CD4-positive, alpha-beta T cell treated with Interleukin-17A for 1 hour (primary cell): ENCODE data around the gene STAT2.
"Not testable (repeated sequence)": the region's sequence is repeated elsewhere in the genome, so short reads cannot be mapped to it uniquely, and the experiment has no call there.

Experiments used
- DNase-seq: peaks from one replicate; pipeline ENCODE4 v3.0.0-alpha.2; 2020

STAT2 gene

DNA sequence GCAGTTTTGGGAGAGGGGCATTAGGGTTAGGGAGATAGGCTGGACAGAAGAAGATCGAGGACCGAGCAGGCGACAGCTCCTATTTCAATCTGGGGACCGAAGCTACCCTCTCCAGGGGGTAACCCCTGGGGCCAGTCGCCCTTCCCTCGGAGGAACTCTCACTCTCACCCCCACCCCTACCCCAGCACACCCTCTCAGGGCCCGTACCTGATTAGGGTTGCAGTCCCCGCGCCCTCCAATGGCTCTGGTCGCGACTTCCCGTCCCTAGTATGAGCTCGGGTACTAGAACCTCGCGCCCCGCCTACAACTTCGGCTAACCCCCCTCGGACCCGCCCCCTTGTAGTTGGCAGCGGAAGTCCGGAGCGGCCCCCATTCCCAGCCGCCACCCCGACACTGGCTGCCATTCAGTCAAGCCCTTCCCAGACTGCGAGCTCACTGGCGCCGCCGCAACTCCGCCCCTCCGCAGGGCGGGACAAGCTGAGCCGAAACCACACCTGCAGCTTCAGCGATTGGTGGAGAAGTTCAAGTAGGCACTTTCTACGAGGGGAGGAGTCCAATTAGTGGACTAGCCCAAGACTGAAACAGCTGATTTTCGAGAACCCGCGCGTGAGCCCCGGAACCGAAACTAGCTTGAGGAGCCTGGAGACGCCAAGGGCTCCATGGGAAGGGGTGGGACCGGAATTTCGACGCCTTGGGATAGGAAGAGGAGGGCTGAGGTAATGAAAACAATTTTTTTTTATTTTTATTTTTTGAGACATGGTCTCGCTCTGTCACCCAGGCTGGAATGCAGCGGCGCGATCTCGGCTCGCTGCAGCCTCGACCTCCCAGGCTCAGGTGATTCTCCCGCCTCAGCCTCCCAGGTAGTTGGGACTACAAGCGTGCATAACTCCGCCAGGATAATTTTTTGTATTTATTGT, at the start of gene STAT2:
STAT2 (minus strand) TSS at position 257 of the 917 bp plus-strand sequence. CDS start 3,536 bp downstream, outside the sequence.
- DNase-seq, result peak; percentile 100

DNA sequence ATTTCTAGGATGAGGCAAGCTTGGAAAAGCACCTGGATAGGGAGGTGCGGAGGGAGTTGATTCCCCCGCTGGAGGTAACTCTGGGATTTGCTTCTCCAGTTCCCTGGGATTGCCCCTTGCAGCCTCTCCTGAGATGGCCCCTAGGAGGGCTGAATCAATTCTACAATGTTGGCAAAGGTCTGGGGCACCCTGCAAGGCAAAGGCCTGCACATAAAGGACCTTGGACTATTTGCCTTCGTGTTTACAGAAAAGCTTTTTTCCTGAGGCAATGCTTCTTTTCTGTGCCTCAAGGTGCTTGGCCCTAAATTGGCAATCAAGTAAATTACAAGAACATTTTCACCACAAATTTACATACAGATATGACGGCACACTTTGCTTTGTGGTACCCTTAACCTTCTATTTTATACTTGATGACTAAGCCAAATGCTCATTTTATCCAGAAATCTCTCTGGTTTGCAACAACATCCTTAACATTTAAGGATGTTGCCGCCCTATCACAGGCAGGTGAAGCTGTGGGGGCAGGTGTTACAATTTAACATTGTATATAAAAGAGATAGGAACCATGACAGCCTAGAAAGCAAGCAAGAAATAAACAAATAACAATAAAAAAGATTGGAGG, 49.0 kb upstream of the STAT2 start:
- DNase-seq, result no peak

GRCh38 chr12:56404227-56404626, 44.3 kb upstream of the STAT2 start:
- not testable (repeated sequence) for DNase-seq

- not testable (repeated sequence) for DNase-seq
These were observed 41.7 kb upstream of the STAT2 start for GRCh38 chr12:56401612-56402011.

GRCh38 chr12:56401125-56401524, 41.2 kb upstream of the STAT2 start:
- not testable (repeated sequence) for DNase-seq

GRCh38 chr12:56399466-56399865, 39.6 kb upstream of the STAT2 start:
- not testable (repeated sequence) for DNase-seq

- DNase-seq, result no peak
These were observed 38.4 kb upstream of the STAT2 start for GRCh38 chr12:56398324-56398723.

GRCh38 chr12:56392331-56392730, 32.4 kb upstream of the STAT2 start:
- no peak for DNase-seq

GRCh38 chr12:56391721-56392120, 31.8 kb upstream of the STAT2 start:
- DNase-seq, result no peak

DNA sequence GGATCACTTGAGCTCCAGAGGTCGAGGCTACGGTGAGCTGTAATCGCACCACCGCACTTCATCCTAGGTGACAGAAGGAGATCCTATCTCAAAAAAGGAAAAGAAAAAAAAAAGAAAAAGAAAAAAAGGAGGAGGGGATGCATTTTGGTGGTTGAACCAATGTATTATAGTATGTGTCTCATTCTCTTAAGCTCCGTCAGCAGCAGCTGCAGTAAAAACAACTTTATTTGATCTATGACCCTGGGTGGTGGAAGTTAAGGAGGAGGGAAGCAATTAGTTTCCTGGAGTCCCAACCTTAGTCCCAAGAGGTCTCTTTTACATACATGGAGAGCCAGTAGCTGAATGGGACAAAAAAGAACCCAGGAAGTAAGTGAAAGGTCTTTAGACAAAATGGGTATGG, 29.5 kb upstream of the STAT2 start:
- DNase-seq, result no peak

DNA sequence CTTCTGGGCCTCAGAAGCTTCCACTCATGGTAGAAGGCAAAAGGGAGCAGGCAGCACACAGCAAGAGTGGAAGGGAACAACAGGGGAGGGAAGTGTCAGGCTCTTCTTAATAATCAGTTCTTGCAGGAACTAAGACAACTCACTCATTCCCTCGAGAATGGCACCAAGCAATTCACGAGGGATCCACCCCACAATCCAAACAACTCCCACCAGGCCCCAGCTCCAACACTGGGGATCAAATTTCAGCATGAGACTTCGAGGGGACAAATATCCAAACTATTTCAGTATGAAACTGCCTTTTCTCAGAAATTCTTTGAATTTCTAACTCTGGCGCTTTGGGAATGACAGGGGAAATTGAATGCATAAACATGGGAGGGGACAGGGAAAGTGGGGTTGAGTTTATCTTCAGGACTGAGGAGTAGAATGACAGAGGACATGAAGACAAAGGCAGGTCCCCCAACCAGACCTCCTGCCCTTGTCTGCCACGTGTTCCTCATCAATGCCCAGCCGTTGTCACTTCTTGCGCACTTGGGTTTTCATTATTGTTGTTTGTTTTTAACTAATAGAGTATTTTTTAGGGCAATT, 27.3 kb upstream of the STAT2 start:
- no peak for DNase-seq

GRCh38 chr12:56385873-56386272, 26.0 kb upstream of the STAT2 start:
- DNase-seq, result no peak

- DNase-seq, result no peak
These were observed 22.7 kb upstream of the STAT2 start for GRCh38 chr12:56382611-56383010.

- no peak for DNase-seq
These were observed 18.0 kb upstream of the STAT2 start for GRCh38 chr12:56377989-56378316.

GRCh38 chr12:56377310-56377988, 17.5 kb upstream of the STAT2 start:
- no peak for DNase-seq

GRCh38 chr12:56375598-56376434, 15.9 kb upstream of the STAT2 start:
- no peak for DNase-seq

DNA sequence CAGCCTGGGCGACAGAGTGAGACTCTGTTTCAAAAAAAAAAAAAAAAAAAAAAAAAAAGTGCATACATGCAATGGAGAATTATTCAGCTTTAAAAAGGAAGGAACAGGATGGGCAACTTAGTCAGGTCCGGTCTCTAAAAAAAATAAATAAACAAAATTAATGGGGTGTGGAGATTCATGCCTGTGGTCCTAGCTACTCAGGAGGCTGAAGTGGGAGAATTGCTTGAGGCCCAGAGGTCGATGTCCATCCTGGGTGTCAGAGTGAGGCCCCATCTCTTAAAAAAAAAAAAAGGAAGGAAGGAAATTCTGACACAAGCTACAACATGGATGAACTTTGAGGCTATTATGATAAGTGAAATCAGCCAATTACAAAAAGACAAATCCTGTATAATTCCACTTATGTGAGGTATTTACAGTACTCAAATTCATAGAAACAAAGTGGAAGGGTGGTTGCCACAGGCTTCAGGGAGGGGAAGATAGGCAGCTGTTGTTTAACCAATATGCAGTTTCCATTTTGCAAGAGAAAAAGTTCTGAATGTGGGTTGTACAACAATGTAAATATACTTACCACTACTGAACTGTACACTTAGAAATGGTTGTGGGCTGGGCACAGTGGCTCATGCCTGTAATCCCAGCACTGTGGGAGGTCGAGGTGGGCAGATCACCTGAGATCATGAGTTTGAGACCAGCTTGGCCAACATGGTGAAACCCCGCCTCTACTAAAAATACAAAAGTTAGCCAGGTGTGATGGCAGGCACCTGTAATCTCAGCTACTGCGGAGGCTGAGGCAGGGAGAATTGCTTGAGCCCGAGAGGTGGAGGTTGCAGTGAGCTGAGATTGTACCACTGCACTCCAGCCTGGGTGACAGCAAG, 15.1 kb upstream of the STAT2 start:
- DNase-seq, result no peak

GRCh38 chr12:56373515-56373914, 13.6 kb upstream of the STAT2 start:
- DNase-seq, result no peak

GRCh38 chr12:56366948-56367347, 7.0 kb upstream of the STAT2 start:
- DNase-seq, result no peak

DNA sequence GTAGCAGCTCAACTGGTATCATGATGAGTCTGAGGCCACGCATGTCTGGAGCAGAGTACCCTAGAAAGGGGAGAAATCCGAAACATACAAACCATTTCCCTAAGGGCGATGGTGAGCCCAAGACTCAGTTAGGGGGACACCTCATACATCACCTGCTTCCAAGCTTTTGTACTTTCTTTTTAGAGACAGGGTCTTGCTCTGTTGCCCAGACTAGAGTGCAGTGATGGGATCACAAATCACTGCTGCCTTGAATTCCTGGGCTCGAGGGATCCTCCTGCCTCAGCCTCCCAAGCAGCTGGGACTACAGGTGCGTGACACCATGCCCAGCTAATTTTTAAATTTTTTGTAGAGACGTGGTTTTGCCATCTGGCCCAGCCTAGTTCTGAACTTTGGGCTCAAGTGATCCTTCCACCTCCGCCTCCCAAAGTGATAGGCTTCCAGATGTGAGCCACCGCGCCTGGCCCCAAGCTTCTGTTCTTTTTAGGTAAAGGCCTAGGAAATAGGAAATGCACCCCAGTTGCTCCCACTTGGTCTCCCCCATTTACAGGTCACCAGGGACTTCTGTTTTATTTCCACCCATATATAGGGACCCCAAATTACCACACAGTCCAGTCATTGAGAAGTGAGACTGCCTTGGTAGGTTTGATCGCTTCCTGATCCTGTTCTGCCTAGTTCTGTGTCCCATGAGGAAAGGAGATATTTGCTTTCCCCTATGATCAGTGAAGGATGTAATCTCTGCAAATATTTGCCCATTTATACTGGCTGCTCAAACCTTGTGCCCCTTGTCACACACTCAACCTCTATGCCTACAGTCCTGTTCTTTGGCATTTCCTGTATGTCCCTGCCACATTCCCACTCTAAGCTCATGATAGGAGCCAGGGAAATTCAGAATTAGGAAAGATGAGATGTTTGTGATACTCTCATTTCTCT, 2.5 kb upstream of the STAT2 start, which contains the start of gene APOF:
APOF (minus strand) TSS at position 728 of the 930 bp plus-strand sequence; CDS start at position 616, 112 bp downstream.
- DNase-seq, result no peak
